ENCODE data around the gene FRMD4B.
A peak's percentile ranks its signal among the peaks of the same experiment; 100 is the strongest.

Gene FRMD4B

GRCh38 chr3:69161587-69162307, 224.1 kb downstream of the FRMD4B start:
- no peak overlapping the region for H2BK12ac ChIP-seq (ENCODE audit: low read length)
- WGBS (ENCODE audit: extremely low coverage, insufficient coverage, insufficient read length) = no CpG with 5 or more reads among the region's 5 CpGs

GRCh38 chr3:69160525-69160924, 225.4 kb downstream of the FRMD4B start:
- no peak overlapping the region for H4K8ac ChIP-seq (ENCODE audit: low read depth, low read length)
- H2BK5ac ChIP-seq (ENCODE audit: low read depth, low read length, poor library complexity) = no peak overlapping the region
- H3K4me1 ChIP-seq (ENCODE audit: control insufficient read depth in 1 of 2, insufficient read depth in 2 of 2, low read length in 2 of 2) = no peaks in the 10 kb centered on the region
- H3K36me3 ChIP-seq (ENCODE audit: control insufficient read depth in 1 of 2, insufficient read depth in 2 of 2, low read length in 2 of 2) = no peaks in the 10 kb centered on the region
- no peak overlapping the region for H3K23ac ChIP-seq (ENCODE audit: low read length)
- no peak overlapping the region for H3K4me3 ChIP-seq (ENCODE audit: low read depth, low read length)
- no peak for DNase-seq
- no peak overlapping the region for H3K4ac ChIP-seq (ENCODE audit: low read depth, low read length)
- no peak overlapping the region for H2AFZ ChIP-seq (ENCODE audit: insufficient read depth, low read length, poor library complexity)
- H2BK12ac ChIP-seq (ENCODE audit: low read length) = no peak overlapping the region
- no peaks in the 10 kb centered on the region for H3K79me1 ChIP-seq (ENCODE audit: low read length)
- no peak overlapping the region for H3K9ac ChIP-seq (ENCODE audit: low read length)
- no peak overlapping the region for H2BK120ac ChIP-seq (ENCODE audit: insufficient read depth, low read length, poor library complexity)
- no peak overlapping the region for H2AK5ac ChIP-seq (ENCODE audit: low read length)
- H3K14ac ChIP-seq (ENCODE audit: low read length) = no peak overlapping the region
- no peak overlapping the region for H3K18ac ChIP-seq (ENCODE audit: low read length)
- no peak overlapping the region for H3K27ac ChIP-seq (ENCODE audit: low read depth, low read length)
- H4K12ac ChIP-seq (ENCODE audit: low read depth, low read length) = no peak overlapping the region
- no peak overlapping the region for H3K4me2 ChIP-seq (ENCODE audit: low read length)
- no CpG with 5 or more reads among the region's 4 CpGs for WGBS (ENCODE audit: extremely low coverage, insufficient coverage, insufficient read length)
- no peak overlapping the region for H4K91ac ChIP-seq (ENCODE audit: low read depth, low read length)
- no peaks in the 10 kb centered on the region for H3K27me3 ChIP-seq (ENCODE audit: insufficient read depth, low read length)
- H3K9me3 ChIP-seq (ENCODE audit: insufficient read depth, low read depth, low read length) = no peaks in the 10 kb centered on the region
- no peaks in the 10 kb centered on the region for H3K79me2 ChIP-seq (ENCODE audit: control insufficient read depth, insufficient read depth, low read length, poor library complexity)

More at GRCh38 chr3:69161587-69162307, 224.1 kb downstream of the FRMD4B start:
- H3K9ac ChIP-seq (ENCODE audit: low read length) = no peak overlapping the region
- H3K27me3 ChIP-seq (ENCODE audit: insufficient read depth, low read length) = no peaks in the 10 kb centered on the region
- H3K18ac ChIP-seq (ENCODE audit: low read length) = no peak overlapping the region
- peak; percentile 18 to 80 for DNase-seq
- H3K27ac ChIP-seq (ENCODE audit: low read depth, low read length) = no peak overlapping the region
- H3K14ac ChIP-seq (ENCODE audit: low read length) = no peak overlapping the region
- H3K9me3 ChIP-seq (ENCODE audit: insufficient read depth, low read depth, low read length) = no peaks in the 10 kb centered on the region
- H4K8ac ChIP-seq (ENCODE audit: low read depth, low read length) = no peak overlapping the region
- H3K4me3 ChIP-seq (ENCODE audit: low read depth, low read length) = no peak overlapping the region
- no peaks in the 10 kb centered on the region for H3K79me2 ChIP-seq (ENCODE audit: control insufficient read depth, insufficient read depth, low read length, poor library complexity)
- no peak overlapping the region for H3K4ac ChIP-seq (ENCODE audit: low read depth, low read length)
- H3K4me1 ChIP-seq (ENCODE audit: control insufficient read depth in 1 of 2, insufficient read depth in 2 of 2, low read length in 2 of 2) = no peaks in the 10 kb centered on the region
- no peak overlapping the region for H3K23ac ChIP-seq (ENCODE audit: low read length)
- no peak overlapping the region for H2BK120ac ChIP-seq (ENCODE audit: insufficient read depth, low read length, poor library complexity)
- no peaks in the 10 kb centered on the region for H3K36me3 ChIP-seq (ENCODE audit: control insufficient read depth in 1 of 2, insufficient read depth in 2 of 2, low read length in 2 of 2)
- no peak overlapping the region for H2BK5ac ChIP-seq (ENCODE audit: low read depth, low read length, poor library complexity)
- no peak overlapping the region for H2AFZ ChIP-seq (ENCODE audit: insufficient read depth, low read length, poor library complexity)
- no peak overlapping the region for H3K4me2 ChIP-seq (ENCODE audit: low read length)
- no peak overlapping the region for H4K91ac ChIP-seq (ENCODE audit: low read depth, low read length)
- no peak overlapping the region for H4K12ac ChIP-seq (ENCODE audit: low read depth, low read length)
- no peak overlapping the region for H2AK5ac ChIP-seq (ENCODE audit: low read length)
- H3K79me1 ChIP-seq (ENCODE audit: low read length) = no peaks in the 10 kb centered on the region

- Histone ChIP-seq H4K8ac (ENCODE audit: low read depth, low read length) (no peak overlapping the region), H2BK12ac (ENCODE audit: low read length) (no peak overlapping the region), H3K4me3 (ENCODE audit: low read depth, low read length) (no peak overlapping the region), H4K12ac (ENCODE audit: low read depth, low read length) (no peak overlapping the region), H3K27ac (ENCODE audit: low read depth, low read length) (no peak overlapping the region), H2AFZ (ENCODE audit: insufficient read depth, low read length, poor library complexity) (no peak overlapping the region), H3K18ac (ENCODE audit: low read length) (no peak overlapping the region), H3K14ac (ENCODE audit: low read length) (no peak overlapping the region), H3K4ac (ENCODE audit: low read depth, low read length) (no peak overlapping the region), H4K91ac (ENCODE audit: low read depth, low read length) (no peak overlapping the region), H3K9me3 (ENCODE audit: insufficient read depth, low read depth, low read length) (no peaks in the 10 kb centered on the region), H3K79me1 (ENCODE audit: low read length) (no peaks in the 10 kb centered on the region), H3K4me2 (ENCODE audit: low read length) (no peak overlapping the region), H3K79me2 (ENCODE audit: control insufficient read depth, insufficient read depth, low read length, poor library complexity) (no peaks in the 10 kb centered on the region), H3K4me1 (ENCODE audit: control insufficient read depth in 1 of 2, insufficient read depth in 2 of 2, low read length in 2 of 2) (no peaks in the 10 kb centered on the region), H3K9ac (ENCODE audit: low read length) (no peak overlapping the region), H3K23ac (ENCODE audit: low read length) (no peak overlapping the region), H2AK5ac (ENCODE audit: low read length) (no peak overlapping the region), H2BK120ac (ENCODE audit: insufficient read depth, low read length, poor library complexity) (no peak overlapping the region), H3K27me3 (ENCODE audit: insufficient read depth, low read length) (no peaks in the 10 kb centered on the region), H3K36me3 (ENCODE audit: control insufficient read depth in 1 of 2, insufficient read depth in 2 of 2, low read length in 2 of 2) (no peaks in the 10 kb centered on the region), H2BK5ac (ENCODE audit: low read depth, low read length, poor library complexity) (no peak overlapping the region)
- WGBS (ENCODE audit: extremely low coverage, insufficient coverage, insufficient read length) = no CpG with 5 or more reads among the region's 2 CpGs
- DNase-seq = no peak
Measured at GRCh38 chr3:69160107-69160506, 225.8 kb downstream of the FRMD4B start.

- Histone ChIP-seq H2BK12ac (ENCODE audit: low read length) (no peak overlapping the region), H3K18ac (ENCODE audit: low read length) (no peak overlapping the region), H2BK5ac (ENCODE audit: low read depth, low read length, poor library complexity) (no peak overlapping the region), H3K79me2 (ENCODE audit: control insufficient read depth, insufficient read depth, low read length, poor library complexity) (no peaks in the 10 kb centered on the region), H3K4me1 (ENCODE audit: control insufficient read depth in 1 of 2, insufficient read depth in 2 of 2, low read length in 2 of 2) (no peaks in the 10 kb centered on the region), H3K4me2 (ENCODE audit: low read length) (no peak overlapping the region), H3K9ac (ENCODE audit: low read length) (no peak overlapping the region), H2BK120ac (ENCODE audit: insufficient read depth, low read length, poor library complexity) (no peak overlapping the region), H4K12ac (ENCODE audit: low read depth, low read length) (no peak overlapping the region), H3K4ac (ENCODE audit: low read depth, low read length) (no peak overlapping the region), H3K27ac (ENCODE audit: low read depth, low read length) (no peak overlapping the region), H3K79me1 (ENCODE audit: low read length) (no peaks in the 10 kb centered on the region), H4K91ac (ENCODE audit: low read depth, low read length) (no peak overlapping the region), H2AK5ac (ENCODE audit: low read length) (no peak overlapping the region), H3K14ac (ENCODE audit: low read length) (no peak overlapping the region), H2AFZ (ENCODE audit: insufficient read depth, low read length, poor library complexity) (no peak overlapping the region), H3K36me3 (ENCODE audit: control insufficient read depth in 1 of 2, insufficient read depth in 2 of 2, low read length in 2 of 2) (no peaks in the 10 kb centered on the region), H3K27me3 (ENCODE audit: insufficient read depth, low read length) (no peaks in the 10 kb centered on the region), H4K8ac (ENCODE audit: low read depth, low read length) (no peak overlapping the region), H3K23ac (ENCODE audit: low read length) (no peak overlapping the region), H3K9me3 (ENCODE audit: insufficient read depth, low read depth, low read length) (no peaks in the 10 kb centered on the region), H3K4me3 (ENCODE audit: low read depth, low read length) (no peak overlapping the region)
- no CpG with 5 or more reads among the region's 3 CpGs for WGBS (ENCODE audit: extremely low coverage, insufficient coverage, insufficient read length)
- DNase-seq = no peak
Measured at GRCh38 chr3:69149586-69149985, 236.3 kb downstream of the FRMD4B start.
